Left hindlimb (tissue), 1 donor: Measurements from ENCODE around the gene TRPV2.
"Not testable (repeated sequence)": the region's sequence is repeated elsewhere in the genome, so short reads cannot be mapped to it uniquely, and the experiment has no call there.

Experiments
- DNase-seq: peaks from one replicate; pipeline ENCODE4 v3.0.0-alpha.2; 2018

TRPV2 gene, protein sequence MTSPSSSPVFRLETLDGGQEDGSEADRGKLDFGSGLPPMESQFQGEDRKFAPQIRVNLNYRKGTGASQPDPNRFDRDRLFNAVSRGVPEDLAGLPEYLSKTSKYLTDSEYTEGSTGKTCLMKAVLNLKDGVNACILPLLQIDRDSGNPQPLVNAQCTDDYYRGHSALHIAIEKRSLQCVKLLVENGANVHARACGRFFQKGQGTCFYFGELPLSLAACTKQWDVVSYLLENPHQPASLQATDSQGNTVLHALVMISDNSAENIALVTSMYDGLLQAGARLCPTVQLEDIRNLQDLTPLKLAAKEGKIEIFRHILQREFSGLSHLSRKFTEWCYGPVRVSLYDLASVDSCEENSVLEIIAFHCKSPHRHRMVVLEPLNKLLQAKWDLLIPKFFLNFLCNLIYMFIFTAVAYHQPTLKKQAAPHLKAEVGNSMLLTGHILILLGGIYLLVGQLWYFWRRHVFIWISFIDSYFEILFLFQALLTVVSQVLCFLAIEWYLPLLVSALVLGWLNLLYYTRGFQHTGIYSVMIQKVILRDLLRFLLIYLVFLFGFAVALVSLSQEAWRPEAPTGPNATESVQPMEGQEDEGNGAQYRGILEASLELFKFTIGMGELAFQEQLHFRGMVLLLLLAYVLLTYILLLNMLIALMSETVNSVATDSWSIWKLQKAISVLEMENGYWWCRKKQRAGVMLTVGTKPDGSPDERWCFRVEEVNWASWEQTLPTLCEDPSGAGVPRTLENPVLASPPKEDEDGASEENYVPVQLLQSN

DNA sequence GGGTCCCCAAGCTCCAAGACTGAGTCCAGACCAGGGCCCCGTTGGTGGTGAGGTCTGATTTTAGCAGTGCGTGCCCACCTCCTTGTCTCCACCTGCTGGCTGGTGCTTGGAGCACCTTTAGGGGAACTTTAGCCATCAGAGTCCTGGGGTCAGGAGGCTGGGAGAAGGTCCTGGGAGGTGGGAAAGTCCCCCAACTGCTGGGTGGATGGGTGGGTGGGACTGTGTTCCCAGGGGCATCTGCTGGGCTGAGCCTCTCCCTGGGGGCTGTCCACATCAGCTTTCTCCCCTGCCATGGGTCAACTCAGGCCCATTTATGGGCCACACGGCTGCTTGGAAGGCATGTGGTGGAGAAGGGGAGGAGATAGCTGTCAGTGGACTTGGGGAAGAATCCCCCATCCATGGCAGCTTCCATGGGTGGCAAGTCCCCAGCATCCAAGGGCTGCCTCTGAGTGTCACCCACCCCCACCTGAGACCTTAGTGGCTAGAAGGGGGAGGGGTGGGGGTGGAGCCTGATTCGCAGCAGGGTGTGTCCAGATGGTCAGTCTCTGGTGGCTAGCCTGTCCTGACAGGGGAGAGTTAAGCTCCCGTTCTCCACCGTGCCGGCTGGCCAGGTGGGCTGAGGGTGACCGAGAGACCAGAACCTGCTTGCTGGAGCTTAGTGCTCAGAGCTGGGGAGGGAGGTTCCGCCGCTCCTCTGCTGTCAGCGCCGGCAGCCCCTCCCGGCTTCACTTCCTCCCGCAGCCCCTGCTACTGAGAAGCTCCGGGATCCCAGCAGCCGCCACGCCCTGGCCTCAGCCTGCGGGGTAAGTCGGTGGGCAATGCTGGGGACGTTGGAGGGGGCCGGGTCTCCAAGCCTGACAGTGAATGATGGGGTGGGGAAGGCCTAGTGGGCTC, at the start of gene TRPV2:
Gene TRPV2 (plus strand): TSS at position 541 of the 894 bp plus-strand sequence. CDS start 2,098 bp downstream, outside the sequence.
- no peak for DNase-seq

DNA sequence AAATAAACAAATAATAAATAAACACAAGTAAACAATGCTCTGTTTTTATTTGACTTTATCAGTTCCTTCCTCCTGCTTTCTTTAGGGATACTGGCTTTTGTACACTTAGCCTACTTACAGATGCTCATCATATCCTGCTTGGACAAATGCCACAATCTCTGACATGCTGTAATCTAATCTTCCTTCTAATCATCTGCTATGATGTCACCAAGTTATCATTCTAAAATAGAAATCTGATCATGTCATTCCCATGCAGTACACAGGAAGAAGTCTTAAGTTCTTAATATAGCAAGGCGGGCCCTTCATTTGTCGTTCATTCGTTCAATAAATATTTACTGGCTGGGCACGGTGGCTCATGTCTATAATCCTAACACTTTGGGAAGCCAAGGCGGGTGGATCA, 43.6 kb upstream of the TRPV2 start:
- no peak for DNase-seq

DNA sequence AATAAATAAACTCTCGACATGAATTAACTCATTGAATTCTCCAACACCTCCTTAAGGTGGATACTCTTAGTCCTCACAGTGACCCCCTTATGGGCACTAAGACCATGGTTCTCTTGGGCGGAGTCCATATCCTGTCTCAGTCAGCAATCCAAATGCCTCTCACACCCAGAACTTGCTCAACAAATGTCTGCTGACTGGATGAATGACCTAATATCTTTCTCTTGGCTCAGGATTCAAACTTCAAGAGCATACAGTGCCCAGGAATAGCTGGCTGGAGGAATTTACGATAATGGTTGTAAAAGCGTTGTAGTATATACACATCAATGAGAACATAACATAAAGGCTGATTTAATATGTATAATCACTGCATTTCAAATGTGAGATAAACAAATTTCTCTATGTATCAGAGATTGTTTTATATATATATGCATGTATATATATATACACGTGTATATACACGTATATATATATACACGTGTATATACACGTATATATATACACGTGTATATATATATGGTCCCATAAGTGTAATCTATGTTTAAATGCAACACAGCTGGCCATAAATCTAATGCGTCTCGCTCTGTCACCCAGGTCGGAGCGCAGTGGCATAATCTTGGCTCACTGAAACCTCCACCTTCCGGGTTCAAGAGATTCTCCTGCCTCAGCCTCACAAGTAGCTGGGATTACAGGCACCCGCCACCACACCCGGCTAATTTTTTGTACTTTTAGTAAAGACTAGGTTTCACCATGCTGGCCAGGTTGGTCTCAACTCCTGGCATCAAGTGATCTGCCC, 41.0 kb upstream of the TRPV2 start:
- DNase-seq, result no peak

DNA sequence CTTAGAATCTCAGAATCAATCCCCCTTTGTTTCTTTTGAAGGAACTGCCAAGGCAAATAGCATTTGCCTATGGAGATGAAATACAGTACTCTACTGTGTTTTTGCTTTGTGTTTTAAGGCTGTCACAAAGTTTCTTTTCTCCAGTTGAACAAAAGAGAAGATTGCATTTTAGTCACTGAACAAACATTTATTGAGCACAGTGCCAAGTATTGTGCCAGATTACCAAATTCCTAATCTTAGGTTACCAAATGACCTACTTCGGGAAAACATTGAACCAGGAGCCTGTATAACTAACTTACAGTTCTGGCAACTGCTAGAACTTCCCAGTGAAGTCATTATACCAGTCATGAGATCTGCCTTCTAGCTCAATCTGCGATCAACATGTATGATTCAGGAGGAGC, 37.4 kb upstream of the TRPV2 start:
- DNase-seq, result no peak

DNA sequence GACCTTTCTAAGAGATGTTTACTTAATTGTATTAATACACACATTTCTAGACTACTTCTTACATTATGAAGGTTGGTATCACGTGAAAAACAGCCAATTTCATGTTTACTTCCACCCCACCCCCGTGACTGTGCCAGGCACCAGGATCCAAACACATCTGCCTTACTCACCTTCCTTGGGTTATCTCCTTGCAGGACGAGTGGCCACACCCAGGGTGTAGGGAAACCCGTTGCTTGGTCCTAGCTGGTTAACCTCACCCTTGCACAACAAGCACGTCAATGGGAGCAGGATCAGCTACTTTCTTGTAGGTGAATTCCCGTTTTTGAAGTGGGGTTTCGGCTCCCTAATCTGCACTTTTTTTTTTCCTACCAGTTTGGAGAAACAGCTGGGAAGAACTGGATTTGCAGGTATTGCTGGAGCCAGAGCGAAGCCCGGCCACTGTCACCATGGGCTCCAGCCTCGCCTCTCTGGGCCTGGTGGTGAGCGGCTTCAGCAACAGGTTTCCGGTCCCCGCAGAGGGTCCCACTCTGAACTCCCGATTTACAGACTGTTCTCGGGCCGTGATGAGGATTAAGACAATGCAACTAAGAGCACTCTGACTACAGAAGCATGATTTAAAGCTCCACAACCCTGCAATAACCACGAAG, 36.6 kb upstream of the TRPV2 start:
- no peak for DNase-seq

DNA sequence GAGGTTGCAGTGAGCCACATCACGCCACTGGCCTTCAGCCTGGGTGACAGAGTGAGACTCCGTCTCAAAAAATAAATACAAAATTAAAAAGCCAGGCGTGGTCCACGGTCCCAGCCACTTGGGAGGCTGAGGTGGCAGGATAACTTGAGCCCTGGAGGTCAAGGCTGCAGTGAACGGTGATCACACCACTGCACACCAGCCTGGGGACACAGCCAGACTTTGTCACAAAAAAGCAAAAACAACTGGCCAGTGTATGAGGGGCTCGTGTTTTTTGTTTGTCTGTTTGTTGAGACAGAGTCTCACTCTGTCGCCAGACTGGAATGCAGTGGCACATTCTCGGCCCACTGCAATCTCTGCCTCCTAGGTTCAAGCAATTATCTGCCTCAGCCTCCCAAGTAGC, 35.7 kb upstream of the TRPV2 start:
- DNase-seq, result no peak

DNA sequence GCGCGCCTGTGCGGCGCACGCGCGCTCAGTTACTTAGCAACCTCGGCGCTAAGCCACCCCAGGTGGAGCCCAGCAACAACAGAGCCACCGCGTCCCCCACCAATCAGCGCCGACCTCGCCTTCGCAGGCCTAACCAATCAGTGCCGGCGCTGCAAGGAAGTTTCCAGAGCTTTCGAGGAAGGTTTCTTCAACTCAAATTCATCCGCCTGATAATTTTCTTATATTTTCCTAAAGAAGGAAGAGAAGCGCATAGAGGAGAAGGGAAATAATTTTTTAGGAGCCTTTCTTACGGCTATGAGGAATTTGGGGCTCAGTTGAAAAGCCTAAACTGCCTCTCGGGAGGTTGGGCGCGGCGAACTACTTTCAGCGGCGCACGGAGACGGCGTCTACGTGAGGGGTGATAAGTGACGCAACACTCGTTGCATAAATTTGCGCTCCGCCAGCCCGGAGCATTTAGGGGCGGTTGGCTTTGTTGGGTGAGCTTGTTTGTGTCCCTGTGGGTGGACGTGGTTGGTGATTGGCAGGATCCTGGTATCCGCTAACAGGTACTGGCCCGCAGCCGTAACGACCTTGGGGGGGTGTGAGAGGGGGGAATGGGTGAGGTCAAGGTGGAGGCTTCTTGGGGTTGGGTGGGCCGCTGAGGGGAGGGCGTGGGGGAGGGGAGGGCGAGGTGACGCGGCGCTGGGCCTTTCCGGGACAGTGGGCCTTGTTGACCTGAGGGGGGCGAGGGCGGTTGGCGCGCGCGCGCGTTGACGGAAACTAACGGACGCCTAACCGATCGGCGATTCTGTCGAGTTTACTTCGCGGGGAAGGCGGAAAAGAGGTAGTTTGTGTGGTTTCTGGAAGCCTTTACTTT, 34.5 kb upstream of the TRPV2 start, which contains the start of gene UBB:
Gene UBB (plus strand): TSS at position 452 of the 856 bp plus-strand sequence. CDS start 817 bp downstream, outside the sequence.
- DNase-seq, result peak; percentile 98

DNA sequence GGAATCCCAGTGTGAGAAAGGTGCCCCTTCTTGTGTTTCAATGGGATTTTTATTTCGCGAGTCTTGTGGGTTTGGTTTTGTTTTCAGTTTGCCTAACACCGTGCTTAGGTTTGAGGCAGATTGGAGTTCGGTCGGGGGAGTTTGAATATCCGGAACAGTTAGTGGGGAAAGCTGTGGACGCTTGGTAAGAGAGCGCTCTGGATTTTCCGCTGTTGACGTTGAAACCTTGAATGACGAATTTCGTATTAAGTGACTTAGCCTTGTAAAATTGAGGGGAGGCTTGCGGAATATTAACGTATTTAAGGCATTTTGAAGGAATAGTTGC, 33.9 kb upstream of the TRPV2 start:
- DNase-seq, result peak; percentile 35

DNA sequence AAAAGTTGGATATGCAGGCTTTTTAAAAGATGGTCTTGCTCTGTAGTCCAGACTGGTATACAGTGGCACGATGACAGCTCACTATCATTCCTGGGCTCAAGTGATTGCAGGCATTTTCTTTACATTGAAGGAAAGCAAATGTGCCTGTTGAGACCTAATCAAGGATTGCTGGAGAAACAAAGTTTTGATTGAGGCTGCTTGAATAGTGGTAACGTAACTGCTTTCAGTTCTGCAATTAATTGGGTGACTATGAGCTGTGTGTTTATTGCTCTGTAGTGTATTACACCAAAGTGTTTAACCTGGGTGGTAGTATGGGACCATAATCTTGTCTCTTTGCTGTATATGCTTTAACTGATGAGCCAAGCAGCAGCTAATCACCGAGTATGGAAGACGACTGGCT, 32.2 kb upstream of the TRPV2 start:
- DNase-seq, result no peak

DNA sequence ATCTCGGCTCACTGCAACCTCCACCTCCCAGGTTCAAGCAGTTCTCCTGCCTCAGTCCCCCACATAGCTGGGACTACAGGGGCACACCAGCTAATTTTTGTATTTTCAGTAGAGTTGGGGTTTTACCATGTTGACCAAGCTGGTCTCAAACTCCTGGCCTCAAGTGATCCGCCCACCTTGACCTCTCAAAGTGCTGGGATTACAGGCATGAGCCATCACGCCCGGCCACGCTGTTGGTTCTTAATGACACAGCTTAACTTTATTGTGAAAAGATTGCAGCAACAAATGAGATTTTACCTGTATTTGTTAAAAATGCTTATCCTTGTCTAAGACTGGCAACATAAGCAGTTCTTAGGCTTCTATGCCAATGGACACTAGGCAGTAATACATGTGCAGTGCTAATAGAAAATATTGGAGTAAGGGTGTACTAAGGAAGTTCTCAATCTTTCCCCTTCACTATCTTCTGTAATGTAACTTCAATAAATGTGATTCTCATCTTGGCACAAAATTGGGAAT, 31.5 kb upstream of the TRPV2 start:
- DNase-seq, result no peak

DNA sequence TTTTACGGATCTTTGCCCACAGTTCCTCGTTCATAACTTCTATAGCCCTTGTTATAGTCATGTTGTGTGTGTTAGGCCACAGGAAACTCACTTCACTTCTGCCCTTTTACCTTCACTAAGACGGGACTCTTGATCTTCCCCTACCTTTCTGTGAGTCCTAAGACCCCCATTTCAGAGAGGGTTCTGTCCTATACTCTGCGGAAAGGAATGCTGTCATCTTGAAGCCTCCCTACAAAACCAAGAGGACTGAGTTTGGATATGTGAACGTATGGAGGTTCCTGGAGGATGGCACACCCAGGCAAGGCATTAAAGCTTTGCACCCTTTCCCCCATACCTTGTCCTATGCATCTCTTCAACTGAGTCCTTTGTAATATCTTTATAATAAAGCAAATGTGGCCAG, 30.8 kb upstream of the TRPV2 start:
- DNase-seq, result no peak

DNA sequence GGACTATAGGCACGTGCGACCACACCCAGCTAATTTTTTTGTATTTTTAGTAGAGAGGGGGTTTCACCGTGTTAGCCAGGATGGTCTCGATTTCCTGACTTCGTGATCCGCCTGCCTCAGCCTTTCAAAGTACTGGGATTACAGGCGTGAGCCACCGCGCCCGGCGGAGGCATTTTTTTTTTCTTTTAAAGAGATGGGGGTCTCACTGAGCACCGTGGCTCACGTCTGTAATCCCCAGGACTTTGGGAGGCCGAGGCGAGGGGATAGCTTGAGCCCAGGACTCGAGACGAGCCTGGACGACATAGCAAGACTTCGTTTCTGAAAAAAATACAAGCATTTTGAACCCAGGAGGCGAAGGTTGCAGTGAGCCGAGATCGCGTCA, 29.3 kb upstream of the TRPV2 start:
- DNase-seq, result not testable (repeated sequence)

DNA sequence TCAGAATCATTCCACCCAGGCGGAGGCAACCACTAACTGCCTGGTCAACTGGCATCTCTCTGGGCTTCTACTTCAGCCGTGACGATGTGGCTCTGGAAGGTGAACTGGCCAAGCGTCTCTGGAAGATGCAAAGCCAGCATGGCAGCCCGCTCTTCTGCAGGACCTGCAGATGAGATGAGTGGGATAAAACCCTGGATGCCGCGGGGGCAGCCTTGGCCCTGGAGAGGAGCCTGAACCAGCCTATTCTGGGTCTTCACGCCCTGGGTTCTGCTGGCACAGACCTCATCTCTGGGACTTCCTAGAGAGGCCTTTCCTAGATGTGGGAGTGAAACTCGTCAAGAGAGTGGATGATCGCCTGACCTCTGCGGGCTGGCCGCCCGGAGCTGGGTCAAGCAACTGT, 23.9 kb upstream of the TRPV2 start:
- no peak for DNase-seq

DNA sequence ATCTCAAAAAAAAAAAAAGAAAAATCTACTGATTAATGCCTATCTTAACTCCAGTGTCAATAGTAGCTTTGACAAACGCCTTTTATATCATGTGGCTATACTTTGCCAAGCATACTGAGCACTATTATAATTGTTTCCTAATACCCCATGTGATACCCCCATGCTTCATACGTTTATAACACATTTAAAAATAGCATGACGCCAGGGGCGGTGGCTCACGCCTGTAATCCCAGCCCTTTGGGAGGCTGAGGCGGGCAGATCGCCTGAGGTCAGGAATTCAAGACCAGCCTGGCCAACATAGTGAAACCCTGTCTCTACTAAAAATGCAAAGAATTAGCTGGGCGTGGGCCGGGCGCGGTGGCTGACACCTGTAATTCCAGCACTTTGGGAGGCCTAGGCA, 22.9 kb upstream of the TRPV2 start:
- DNase-seq, result not testable (repeated sequence)

DNA sequence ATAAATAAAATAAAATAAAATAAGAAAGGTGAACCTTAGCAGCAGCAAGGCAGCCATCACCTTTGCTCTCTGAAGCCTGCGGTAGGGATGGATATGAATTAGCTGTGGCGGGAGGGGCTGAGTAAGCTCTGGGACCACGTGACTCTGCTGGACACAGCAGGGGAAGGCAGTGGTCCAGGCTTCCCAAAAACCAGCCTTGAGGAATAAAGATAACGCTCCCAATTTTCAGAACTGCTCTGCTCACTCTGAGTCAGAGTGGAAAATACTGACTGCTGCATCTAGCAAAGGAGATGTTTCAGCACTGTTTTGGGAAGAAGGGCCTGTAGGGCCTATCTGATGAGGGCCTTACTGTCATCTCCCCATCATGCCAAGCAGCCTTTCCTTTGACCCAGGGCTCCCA, 19.5 kb upstream of the TRPV2 start:
- not testable (repeated sequence) for DNase-seq

DNA sequence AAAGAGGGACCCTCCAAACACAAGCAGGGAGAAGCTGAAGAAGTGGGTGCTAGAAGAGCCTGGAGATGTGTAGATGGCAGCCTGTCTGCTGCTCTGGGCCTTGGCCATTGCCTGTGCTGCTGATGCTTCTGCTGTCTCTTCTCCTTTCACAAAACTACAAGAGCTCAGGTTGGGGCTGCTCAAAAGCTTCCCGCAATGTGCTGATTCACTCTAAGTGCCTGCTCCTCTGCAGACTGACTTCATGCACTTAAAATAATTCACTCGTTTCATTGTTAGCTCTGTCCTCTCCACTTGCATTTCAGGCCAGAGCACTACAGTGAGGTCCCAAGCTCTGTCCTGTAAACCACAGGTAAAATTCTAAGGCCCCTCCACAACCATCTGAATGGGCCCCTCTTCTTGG, 18.7 kb upstream of the TRPV2 start:
- DNase-seq, result not testable (repeated sequence)

DNA sequence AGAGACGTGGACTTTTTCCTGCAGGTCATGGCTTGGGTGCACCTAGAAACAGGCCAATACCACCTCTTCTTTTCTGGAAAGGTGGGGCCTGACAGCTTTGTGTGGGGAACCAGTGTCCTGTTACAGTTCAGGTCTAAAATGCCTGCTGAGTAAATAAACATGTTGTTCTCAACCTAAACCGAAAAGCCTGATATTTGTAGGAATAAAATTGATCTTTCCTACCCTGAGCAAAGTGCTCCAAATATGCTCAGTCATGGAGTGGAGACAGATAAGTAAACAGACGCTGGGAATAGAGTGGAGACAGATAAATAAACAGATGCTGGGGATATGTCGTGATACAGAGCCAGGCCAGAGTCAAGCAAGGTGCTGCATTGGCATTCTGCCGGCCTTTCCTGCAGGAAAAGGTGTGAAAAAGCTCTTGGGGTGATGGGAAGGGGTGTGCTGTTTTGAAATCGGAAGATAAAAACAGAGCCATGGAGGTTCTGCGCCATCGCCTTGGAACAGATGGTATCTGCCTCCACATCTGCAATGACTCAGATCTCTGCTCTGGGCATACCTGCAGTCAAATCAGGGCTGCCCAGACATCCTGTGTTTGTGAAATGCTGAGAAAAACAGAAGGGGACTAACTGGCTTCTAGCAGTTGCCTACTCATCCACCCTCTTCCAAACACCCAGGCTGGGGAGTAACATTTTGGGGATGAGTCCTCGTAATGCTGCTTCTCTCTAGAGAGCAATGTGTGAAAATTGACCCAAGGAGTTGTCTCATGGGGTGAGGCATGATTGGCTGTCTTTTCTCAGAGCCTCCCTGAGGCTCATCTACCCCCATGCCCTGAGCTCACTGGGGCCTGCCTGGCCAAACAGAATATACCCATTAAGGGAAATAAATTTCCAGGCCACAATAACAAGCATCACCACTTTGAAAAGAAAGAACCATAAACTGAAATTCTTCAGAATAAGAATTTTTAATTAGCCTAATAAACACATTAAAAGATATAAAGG, 16.8 kb upstream of the TRPV2 start:
- no peak for DNase-seq

DNA sequence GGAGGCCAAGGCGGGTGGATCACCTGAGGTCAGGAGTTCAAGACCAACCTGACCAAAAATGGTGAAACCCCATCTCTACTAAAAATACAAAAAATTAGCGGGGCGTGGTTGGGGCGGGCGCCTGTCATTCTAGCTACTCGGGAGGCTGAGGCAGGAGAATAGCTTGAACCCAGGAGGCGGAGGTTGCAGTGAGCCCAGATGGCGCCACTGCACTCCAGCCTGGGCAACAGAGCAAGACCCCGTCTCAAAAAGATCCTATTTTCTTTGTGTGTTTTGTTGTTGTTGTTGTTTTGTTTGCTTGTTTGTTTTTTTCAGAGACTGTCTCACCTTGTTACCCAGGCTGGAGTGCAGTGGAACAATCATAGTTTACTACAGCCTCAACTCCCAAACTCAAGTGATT, 11.5 kb upstream of the TRPV2 start:
- DNase-seq, result not testable (repeated sequence)
